Stimulated activated CD4-positive, alpha-beta T cell treated with anti-CD3 and anti-CD28 coated beads, Interleukin-15, amount 100 ng/mL, for 24 hours (primary cell): ENCODE measurements around the gene HPS4.

Source experiments
- DNase-seq: peaks from one replicate; pipeline ENCODE4 v3.0.0-alpha.2; 2020

Gene HPS4

DNA sequence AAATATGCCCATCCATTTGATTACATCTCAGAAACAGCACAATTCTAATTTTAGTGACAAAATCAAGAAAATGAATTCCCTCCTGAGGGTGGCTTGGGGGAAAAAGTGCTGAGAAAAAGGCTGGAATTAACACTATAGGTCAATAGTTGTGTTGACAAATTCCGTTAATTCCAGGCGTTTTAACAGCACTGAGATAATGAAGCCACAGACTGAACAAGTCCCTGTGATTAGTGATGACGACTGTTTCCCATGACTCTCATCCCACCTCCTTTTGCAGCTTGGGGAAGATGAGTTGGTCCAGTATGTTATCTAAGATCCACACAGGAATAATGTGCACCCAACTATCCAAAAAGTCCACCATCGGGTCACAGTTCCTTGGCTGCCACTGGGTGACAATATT lies 12.9 kb upstream of the HPS4 start:
- DNase-seq = no peak

DNA sequence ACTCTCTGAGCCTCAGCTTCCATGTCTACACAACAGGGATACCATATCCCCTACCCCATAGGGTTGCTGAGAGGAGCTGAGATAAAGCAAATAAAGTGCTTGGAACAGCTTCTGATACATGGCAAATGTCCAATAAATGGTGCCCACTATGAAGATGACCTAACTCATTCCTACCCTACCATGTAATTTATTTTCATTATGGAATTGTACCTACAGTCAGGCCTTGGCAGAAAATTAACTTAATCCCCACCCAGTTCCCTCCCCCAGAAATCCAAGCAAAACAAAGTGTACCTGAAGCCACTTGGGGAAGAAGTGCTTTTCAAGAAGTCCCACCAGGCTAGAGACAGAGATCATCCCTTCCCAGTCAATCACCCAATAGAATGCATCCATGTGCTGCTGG lies 10.9 kb upstream of the HPS4 start:
- DNase-seq = no peak

- no peak for DNase-seq
Observed at GRCh38 chr22:26492220-26492619, 8.6 kb upstream of the HPS4 start.

DNA sequence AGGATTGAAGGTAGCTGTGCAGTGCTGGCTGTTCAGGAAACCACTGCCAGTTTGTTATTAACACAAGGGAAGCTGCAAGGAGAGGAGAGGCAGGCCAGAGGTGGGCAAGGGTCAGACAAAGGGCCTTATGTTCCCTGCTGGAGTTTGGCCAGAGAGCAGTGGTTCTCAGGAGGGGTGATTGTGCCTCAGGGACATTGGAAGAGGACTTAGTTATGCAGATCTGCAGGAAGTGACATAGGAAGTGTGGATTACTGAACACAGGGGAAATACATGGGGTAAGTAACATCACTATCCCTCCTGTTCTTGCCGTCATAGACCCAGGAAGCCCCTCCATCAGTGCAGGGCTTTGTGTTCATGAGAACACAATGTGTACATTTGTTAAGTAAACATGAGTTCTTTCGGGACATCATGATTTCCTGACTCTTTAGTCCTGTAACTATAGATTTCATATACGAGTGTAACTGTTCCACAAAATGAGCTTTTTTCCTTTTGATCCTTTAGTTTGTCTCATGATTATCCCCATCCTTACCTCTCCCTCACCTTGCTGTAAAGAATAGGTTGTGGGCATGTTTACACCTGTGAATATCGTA lies 6.0 kb upstream of the HPS4 start:
- no peak for DNase-seq

DNA sequence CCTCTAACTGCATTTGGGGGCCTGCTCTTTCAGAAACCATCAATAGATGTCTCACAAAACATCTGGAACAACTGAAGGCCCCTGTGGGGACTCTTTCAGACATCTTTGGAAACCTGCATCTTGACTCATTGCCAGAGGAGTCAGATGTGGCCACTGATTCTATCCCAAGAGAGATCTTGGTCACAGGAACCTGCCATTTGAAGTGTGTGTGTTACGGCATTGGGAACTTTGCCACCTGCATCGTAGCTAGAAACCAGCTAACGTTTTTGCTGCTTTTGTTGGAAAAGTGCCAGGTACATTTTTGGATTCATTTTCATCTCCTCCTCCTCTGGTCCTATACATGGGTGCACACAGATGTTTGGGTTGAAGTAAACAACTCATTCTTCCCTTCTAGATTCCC lies 4.4 kb upstream of the HPS4 start:
- no peak for DNase-seq

DNA sequence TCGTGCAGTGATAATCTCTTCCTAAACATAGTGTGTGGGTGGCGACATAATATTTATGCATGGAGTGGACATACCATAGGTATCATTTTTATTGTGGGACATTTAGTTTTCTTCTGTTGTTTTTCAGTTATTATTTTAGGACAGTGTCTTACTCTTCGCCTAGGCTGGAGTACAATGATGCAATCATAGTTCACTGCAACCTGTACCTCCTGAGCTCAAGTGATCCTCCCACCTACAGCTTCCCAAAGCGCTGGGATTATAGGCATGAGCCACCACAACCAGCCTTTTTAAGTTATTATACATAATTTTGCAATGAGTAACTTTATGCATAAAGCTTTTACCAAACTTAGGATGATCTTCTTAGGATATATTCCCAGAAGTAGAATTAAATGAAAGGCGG lies 2.8 kb upstream of the HPS4 start:
- no peak for DNase-seq

DNA sequence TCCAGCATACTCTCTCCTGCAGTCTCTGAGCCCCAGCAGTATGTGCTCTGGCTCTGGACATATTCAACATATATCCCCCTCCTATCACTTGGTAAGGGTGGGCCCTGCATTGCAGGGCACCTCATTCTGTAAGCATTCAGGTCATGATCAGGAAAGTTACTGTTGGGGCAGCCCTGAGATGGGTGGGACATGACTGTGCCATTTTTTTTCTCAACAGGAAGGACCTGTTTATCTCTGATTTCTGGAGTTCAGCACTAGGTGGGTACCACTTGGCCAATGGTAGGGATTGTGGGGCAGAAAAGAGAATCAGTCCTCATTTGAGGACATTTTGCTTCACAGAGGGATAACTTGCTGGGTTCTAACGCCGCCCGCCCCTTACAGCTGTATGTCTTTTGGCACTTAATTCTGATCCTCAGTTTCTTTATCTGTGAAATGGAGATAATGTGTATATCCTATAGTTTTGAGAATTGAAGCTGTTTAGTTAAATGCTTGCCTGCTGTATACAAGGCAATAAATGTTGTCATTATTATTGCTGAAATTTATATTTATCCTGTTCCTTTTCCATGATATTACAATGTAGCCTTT lies 2.3 kb upstream of the HPS4 start:
- no peak for DNase-seq

DNA sequence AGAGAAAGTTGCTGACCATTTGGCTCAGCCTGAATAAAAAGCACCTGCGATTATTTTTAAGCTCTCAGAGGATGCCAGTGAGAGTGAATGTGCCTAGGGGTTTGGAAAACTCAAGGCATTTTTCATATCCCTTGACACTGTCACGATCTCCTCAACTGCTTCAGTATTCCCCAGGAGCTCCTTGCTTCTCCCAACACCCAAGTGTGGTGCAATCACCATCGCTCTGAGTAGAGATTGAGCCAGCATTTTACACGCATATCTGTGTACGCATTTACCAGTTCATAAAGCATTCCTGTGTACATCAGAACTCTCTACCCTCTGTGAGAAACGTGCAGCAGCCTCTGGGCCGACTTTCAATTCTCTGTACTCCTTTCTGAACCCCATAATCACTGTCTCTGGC lies 1.4 kb upstream of the HPS4 start:
- DNase-seq = no peak

DNA sequence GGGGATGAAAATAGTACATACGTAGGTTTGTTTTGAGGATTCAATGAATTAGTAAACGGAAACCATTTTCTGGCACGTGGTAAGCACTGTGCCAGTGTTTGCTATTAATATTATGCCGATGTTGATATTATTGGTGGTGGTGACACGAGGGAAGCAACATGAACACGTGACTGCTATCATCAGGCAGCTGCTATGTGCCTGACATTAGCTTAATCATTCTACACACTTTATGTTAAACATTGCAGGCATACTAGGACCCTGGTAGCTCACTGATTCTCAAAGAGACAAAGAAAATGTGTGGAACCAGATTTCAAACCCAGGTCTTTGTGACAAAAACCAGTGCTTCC lies 750 bp upstream of the HPS4 start:
- no peak for DNase-seq

DNA sequence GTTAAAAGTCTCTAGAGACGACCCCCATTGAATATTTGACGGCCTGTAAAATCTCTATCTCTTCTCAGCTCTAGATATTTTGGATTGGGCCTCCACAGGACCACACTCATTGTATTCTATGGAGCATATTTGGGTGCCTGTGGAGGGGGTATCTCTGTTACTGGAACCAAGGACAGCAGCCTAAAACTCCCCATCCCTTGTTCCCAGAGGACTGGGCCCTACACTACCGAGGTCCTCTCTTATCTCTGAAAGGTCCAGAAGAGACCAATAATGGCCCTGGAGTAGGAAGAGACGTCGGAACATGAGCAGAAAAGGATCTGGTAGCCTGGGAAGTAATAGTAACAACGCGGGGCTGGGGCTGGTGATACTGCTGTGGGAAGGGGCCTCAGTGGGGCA lies 542 bp downstream of the HPS4 start:
- no peak for DNase-seq

- DNase-seq = no peak
Observed at GRCh38 chr22:26482161-26482560, 1.4 kb downstream of the HPS4 start.

DNA sequence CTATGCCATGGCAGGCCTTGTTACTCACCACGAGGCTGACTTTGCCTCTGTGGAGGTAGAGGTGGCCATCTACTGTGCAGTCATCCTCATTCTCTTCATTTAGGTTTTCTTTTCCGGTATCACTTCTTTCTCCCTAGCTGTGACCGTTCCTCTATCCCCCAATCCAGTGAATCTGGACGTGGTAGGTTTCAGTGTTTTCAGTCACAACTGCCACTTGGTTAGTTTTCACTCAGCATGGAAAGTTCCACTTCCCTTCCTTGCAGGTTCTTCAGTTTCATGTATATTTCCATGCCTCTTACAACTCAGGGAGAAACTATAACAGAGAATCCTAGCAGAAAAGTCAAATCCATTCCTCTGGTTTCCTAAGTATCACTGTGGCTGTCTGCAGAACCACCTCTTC lies 1.9 kb downstream of the HPS4 start:
- DNase-seq = peak; percentile 22

DNA sequence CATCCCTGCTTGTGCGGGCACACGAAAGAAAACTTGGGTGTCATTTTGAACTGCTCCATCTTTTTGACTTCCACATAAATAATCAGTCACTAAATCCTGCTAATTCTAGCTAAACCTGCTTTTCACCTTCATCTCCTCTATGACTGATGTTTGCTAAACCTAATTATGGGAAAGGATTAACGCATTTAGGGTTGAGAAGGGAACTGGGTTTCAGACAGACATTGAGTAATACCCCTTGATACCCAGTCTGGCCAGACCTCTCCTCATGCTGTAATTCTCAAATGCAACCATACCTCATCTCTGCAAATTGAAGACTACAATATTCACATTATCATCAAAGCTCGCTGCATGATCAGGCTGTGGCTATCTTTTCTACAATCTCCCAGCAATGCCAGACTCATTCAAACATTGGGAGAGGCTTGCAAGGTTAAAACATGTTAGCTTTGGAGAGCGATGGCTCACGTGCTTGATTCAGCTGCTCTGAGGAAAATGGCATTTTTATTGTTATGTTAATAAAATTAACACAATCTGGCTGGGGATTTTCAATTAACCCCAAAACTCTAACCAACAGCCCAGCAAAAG lies 2.4 kb downstream of the HPS4 start:
- no peak for DNase-seq

DNA sequence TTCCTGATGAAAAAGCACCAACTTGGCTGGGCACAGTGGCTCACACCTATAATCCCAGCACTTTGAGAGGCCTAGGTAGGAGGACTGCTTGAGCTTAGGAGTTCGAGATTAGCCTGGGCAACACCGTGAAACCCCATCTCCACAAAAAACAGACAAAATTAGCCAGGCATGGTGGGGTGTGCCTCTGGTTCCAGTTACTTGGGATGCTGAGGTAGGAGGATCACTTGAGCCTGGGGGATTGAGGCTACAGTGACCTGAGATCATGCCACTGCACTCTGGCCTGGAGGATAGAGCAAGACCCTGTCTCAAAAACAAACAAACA lies 3.0 kb downstream of the HPS4 start:
- no peak for DNase-seq

DNA sequence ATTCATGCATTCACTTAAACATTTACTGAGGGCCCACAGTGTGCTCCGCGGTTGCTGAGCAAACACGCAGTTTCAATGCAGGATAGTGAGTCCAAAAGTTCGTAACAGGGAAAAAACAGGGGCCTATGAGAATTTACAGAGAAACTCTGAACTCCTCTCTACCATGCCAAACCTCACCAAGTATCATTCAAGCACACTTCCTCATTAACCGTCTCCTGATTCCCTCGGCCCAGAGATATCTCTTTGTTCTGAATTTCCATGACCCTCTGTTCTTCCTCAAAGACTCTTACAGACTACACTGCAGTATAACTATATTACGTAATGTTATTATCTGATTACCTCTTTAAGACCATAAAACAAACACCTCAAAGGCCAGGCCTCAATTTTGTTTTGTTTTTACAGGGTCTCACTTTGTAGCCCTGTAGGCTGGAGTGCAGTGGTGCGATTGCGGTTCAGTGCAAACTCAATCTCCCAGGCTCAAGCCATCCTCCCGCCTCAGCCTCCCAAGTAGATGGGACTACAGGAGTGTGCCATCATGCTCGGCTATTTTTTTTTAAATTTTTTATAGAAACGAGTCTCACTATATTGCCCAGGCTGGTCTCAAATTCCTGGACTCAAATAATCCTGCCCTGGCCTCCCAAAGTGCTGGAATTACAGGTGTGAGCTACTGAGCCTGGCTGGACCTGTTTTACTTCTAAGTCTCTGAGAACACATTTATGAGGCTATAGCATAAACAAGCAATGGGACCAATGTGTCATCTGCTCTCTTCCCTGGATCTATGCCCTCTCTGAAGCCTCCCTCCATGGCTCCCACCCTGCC lies 3.6 kb downstream of the HPS4 start:
- no peak for DNase-seq

GRCh38 chr22:26479043-26479791 lies 4.4 kb downstream of the HPS4 start:
- DNase-seq = no peak

GRCh38 chr22:26477341-26477731 lies 6.2 kb downstream of the HPS4 start:
- DNase-seq = no peak

- DNase-seq = no peak
Observed at GRCh38 chr22:26476705-26477340, 6.8 kb downstream of the HPS4 start.

- no peak for DNase-seq
Observed at GRCh38 chr22:26474682-26475081, 8.9 kb downstream of the HPS4 start.

GRCh38 chr22:26471522-26471921 lies 12.1 kb downstream of the HPS4 start:
- DNase-seq = no peak

DNA sequence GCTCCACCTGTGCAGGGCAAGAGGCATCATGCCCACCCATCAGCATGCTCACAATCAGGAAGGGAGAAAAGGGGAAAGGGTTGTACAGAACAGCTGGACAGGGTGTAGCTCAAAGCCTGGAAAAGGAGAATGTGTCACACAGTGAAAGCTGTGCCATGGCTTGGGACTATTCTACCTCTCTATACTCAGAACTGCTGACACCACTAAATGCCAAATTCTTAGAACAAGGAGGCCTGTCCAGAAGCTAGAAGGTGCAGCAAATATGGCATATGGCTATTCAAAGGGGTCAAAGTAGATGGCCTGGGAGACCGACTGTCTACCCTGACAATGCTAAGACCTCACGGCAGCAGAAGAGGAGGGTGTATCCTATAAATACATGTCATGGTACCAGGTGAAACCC lies 12.8 kb downstream of the HPS4 start:
- DNase-seq = no peak

GRCh38 chr22:26466196-26466595 lies 17.4 kb downstream of the HPS4 start:
- DNase-seq = no peak

- DNase-seq = no peak
Observed at GRCh38 chr22:26464312-26464711, 19.3 kb downstream of the HPS4 start.
